DMS 273 treated with DMSO at 0.1 percent for 48 hours (cell line): ENCODE measurements around the gene SP100.

ENCODE experiments used
- DNase-seq: peaks from one replicate; lab custom pipeline; 2025; lab: John Stamatoyannopoulos, UW

The SP100 gene

DNA sequence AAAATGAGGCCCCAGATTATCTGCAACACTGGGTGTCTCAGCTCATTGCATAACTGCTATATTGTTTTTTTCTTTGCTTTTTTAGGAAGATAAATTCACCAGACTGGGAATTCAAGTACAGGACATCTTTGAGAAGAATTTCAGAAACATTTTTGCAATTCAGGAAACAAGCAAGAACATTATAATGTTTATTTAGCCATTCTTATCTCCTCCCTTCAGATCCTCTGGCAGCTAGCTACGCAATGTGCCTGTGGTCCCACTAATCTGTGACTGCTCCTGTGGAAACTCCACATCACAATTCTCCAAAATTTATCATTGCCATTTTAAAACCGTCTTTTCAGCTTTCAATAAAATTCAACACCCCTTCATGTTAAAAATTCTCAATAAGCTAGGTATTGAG, 126.8 kb downstream of the SP100 start:
- DNase-seq, result no peak

DNA sequence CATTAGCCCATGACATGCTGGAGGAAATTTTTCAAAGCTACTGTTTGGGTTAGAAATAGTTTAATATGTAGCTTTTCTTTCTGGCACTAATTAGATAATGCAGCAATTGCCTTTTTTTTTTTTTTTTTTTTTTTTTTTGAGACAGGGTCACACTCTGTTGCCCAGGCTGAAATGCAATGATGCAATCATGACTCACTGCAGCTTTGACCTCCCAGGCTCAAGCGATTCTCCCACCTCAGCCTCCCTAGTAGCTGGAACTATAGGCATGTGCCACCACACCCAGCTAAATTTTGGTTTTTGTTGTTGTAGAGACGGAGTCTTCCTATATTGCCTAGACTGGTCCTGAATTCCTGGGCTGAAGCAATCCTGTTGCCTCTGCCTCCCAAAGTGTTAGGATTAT, 136.2 kb downstream of the SP100 start:
- no peak for DNase-seq

DNA sequence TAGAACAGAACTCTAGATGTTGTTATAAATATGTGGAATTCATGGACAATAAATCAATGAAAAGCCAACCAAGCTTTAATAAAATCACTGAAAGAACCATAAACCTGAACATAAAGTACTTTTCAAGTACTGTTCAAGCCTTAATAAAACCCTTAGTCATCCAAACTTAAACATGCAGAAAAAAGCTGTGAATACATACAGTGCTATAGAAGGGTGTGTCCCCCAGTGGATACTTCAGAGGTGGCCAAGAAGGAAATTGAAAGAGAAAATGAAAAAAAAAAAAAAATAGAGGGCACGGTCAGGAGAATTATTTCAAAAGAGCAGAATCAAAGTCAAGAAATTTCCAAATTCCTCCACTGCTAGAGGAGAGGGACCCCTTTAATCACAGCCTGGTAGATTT, 141.1 kb downstream of the SP100 start:
- DNase-seq, result no peak

DNA sequence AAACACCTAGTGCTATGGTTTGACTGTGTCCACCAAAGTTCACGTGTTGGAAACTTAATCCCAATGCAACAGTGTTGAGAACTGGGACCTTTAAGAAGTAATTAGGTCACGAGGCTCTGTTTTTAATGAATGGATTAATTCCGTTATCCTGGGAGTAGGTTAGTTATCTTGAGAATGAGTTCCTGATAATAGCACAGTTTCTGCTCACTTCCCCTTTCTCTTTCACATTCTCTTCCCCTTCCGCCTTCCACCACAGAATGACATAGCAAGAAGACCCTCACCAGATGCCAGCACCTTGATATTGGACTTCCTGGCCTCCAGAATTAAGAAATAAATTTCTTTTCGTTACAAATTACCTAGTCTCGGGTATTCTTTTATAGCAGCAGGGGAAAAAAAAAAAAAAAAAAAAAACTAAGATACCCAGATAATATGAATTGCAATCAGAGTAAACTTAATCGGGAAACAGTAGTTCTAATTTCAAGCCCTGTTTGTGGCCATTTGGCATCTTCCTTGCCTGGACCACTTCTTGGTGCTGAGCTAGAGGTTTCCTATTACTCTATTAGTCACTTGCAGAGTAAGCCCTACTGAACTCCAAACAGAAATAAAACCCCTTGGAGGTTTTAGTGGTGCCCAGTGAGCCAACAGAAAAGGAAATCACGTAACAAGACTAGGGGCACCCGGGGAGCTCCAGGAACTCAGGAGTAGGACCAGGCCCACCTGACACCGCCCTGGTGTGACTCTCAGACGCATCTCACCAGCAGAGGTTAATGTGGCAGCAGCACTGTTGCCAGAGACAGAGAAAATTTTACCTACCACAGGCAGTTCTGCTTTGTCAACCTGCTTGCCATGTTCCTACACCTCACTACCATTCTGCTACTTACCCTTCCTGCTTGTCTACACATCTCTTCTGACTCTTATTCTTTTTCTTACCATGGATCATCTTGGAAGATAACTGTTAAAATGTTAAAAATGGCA, 149.1 kb downstream of the SP100 start:
- no peak for DNase-seq

DNA sequence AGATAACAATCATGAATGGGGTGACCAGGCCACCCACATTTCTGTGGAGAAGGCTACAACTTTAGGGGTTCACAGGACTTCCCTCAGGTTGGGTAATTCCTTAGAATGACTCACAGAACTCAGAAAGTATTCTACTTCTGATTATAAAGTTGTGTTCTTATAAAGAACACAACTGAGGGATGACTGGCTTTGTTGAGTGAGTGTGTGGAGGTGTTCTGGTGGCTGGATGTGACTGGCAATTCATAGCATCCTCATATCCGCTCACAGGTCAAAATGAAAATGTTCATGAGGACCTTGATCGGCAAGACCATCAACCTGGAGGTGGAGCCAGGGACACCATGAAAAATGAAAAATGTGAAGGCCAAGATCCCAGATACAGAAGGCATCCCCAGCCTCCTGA, 153.3 kb downstream of the SP100 start:
- no peak for DNase-seq

DNA sequence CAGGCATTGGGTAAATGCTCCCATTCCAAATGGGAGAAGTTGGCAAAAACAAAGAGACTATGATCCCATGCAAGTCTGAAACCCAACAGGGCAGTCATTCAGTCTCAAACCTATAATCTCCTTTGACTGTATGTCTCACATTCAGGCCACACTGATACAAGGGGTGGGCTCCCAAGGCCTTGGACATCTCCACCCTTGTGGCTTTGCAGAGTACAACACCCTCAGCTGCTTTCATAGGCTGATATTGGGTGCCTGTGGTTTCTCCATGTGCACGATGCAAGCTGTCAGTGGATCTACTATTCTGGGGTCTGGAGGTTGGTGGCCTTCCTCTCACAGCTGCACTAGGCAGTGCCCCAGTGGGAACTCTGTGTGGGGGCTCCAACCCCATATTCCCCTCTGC, 155.0 kb downstream of the SP100 start:
- DNase-seq, result no peak

DNA sequence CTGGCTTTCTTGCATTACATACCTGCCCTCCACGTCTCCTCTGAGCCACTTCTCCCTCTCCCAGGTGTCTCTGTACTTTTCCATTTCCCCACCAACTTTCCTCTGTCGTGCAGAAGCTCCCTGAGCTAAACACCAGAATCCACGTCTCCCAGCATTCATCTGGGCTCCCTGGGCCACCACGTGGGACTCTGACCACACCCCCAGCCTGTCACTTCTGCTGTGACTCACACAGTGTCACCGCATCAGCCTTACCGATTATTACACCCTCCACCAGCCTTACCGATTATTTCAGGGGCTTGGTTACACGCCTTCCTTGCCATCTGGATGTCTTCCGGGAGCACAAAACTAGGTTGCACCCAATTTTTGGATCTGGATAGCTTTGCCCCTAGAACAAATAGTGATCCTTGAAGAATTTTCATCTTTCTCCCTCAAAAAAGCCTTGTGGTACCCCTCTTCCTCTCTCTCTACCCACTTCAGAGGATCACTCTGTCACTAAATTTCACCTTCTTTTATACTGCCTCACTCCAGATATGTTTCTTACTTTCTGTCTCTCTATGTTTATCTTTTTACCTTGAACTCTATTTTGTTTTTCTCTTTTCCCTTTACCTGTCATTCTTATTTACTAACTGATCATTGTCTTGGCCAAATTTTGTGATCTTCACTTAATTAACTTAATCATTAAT, 159.8 kb downstream of the SP100 start:
- DNase-seq, result no peak

DNA sequence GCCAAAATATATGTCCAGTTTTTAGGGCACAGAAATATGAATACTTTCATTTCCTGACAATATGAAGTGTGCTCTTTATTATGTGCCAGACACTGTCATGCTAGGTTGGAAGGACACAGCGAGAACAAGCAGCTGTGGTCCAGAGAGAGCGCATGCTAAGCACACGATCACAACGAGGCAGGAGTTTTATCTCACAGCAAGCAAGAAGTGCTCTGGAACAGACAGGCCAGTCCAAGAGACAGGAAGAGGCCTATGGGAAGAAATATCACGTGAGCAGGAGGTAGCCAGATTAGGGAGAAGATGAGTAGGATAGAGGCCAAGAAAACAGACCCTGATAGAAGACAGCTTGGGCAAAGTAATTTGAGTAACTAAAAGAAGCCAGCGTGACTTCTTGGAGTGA, 161.1 kb downstream of the SP100 start:
- no peak for DNase-seq

DNA sequence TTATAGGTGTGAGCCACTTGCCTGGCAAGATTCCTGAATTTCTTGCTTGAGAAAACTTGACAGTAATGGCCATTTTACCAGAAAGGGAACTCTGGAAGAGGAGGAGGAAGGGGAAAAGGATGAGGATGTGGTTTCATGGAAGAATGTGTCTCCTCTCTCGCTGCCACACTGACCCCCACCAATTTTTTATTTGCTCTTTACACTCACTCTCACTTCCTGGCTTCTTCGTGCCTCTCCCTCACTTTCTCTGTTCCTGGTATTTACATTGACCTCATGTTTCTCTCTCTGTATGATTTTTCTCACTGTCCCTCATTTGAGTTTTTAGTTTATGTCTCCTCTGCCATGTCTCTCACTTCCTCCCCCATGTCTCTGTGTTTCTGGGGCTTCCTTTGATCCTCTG, 162.1 kb downstream of the SP100 start:
- no peak for DNase-seq

DNA sequence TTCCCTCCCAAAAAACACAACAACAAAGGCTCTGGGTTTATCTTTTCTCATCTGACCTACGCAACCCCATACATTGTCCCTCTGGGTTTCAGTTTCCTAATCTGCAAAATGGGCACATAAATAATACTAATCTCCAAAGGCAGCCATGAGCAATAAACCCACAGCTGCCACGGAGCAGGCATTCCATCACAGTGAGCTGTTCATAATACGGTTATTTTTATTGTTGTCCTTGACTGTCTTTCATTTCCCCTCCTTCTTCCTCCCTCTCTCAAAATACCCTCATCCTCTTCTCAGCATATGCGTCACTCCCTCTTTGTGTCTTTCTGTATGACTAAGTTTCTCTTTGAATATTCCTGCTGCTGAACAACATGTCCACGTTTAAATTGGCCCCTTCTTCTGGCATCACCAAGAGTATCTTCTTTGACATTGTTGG, 166.9 kb downstream of the SP100 start:
- DNase-seq, result no peak

DNA sequence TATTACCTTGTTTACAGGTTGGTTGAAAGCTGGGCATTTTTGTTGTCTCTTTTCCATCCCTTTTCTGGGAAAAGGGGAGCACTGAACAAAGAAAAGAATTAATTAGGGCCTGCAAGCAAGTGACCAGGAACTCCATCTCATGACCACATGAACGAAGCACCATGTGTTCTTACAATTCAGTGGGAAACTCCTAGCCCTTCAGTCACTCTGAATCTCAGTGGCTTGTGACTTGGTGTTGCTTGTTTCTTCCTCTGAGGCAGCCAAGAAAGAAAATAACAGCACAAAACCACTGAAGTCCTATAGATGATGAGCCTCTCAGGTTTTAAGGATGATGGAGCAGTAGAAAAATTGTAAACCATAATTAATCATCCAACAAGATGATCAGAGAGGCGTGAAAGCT, 167.6 kb downstream of the SP100 start:
- DNase-seq, result no peak

DNA sequence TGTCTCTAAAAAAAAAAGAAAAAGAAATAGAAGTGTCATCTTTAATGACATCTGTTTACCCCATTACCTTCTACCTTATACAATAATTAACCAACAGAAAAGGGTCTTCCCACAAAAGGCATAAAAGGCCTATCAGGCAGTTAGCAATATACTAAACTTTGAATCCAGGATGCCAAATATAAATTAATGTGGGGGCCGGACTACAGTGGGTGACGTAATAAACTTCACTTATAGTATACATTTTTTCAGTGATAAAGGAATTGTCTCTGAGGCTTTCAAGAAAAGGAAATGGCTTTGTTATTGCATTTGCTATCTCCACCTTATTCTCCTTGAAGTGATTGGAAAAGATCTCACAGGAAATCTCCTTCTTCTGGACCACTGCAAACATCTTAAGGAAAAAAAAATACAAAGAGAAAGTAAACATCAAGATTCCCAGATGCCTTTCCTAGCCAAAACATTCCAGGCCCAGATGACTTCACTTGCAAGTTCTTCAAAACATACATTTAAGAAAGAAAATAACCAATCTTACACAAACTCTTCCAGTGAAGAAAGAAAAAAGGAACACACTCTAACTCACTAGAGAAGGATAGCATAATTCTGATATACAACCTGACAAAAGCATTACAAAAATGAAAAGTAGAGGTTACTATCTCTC, 170.5 kb downstream of the SP100 start:
- no peak for DNase-seq

DNA sequence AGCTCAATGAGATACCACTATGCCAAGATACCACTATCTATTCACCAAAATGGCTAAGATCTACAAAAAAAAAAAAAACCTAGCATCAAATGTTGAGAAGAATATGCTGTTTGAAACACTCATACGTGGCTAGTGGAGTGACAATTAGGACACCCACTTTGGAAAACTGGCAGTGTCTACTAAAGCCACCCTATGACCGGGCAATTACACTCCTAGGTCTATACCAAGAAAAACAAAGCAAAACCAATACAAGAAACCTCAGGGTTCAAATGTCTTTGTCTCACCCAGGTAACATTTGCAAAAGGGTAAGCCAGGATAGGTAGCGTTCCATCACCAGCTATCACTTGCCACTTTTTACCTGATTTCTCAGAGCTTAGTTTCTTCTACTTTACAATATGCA, 173.0 kb downstream of the SP100 start:
- no peak for DNase-seq

DNA sequence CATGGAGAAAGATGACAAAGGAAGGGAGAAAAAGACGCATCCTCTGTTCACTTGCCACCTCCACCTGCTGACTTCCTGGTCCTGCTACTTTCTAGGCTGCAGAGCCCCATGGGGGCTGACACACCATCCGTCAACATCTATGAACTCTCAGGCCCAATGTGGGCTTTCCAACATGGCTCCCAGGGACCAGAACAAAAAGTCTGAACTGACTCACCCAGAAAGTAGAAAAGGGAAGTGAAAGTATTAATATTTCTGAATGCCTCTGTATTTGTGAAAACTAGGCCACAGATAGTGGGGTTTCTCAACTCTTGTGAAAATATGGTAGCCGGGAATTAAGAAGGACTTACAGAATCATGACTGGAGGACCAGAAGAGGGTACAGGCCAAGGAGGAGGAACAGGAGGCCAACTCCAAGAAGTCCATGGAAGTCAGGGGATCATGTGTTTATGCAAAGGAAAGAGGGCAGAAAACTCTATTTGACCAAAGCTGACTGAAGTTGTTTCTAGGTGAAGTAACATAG, 173.6 kb downstream of the SP100 start:
- DNase-seq, result no peak

DNA sequence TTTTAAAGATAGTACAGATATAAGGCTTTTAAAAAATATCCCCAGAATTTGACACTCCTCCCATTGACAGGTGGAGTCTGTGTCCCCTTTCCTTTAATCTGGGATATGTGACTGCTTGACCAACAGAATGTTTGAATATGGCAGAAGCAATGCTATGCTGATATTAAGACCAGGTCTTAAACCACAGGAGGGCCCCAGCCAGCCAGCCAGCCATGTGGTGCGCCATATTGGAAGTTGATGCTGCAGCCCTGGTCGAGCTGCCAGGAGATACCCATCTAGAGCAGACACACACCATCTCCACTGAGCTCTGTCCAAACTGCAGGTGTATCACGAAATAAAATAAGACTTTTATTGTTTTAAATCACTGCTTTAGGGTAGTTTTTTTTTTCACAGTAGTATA, 174.3 kb downstream of the SP100 start:
- no peak for DNase-seq

DNA sequence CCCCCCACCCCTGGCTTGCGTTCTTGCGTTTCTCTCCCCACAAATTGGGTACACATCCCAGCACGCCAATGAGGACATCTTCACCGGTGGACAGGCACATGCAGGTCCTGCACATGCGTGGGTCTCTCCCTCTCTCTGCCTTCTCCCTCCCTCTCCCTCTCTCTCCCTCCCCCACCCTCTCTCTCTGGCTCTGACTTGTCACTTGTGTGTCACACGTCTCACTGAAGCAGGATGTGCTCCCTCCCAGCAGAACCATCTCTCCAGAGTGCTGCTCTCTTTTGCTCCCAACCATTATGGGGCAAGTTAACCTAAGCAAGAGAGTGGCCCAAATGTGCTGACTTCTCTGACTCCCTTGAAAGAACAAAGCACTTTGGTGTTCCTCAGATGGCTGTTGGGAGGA, 175.8 kb downstream of the SP100 start:
- no peak for DNase-seq

DNA sequence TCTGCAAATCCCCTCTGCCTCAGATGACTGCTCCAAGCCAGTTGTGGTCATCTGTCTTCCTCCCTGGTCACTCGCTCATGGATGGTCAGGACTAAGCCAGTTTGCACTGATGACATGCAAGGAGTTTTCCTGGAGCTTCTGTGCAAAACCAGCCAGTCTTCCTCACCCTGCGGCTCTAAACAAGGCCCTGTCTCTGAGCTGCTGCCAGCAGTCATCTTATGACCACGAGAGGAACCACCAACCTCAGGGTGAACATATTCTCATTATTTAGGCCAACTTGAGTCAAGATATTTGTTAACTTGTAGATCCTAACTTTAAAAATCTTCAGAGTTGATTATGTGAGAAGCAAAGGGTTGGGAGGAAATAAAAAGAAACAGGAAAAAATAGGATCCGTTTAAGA, 176.8 kb downstream of the SP100 start:
- DNase-seq, result no peak
